Measurements from ENCODE around the gene SEMA3C.
"Not testable (repeated sequence)": the region's sequence is repeated elsewhere in the genome, so short reads cannot be mapped to it uniquely, and the experiment has no call there.

SEMA3C gene

GRCh38 chr7:80926955-80927354 lies 8.1 kb upstream of the SEMA3C start:
- not testable (repeated sequence) for DNase-seq (ENCODE audit: low read depth in 2 of 2)

GRCh38 chr7:80924090-80924489 lies 5.2 kb upstream of the SEMA3C start:
- no peak for DNase-seq (ENCODE audit: low read depth in 2 of 2)

GRCh38 chr7:80923211-80923612 lies 4.4 kb upstream of the SEMA3C start:
- no peak for DNase-seq (ENCODE audit: low read depth in 2 of 2)

GRCh38 chr7:80922253-80923049 lies 3.6 kb upstream of the SEMA3C start:
- no peak for DNase-seq (ENCODE audit: low read depth in 2 of 2)

- no peak for DNase-seq (ENCODE audit: low read depth in 2 of 2)
Measured at GRCh38 chr7:80921130-80921529, 2.3 kb upstream of the SEMA3C start.

- no peak for DNase-seq (ENCODE audit: low read depth in 2 of 2)
Measured at GRCh38 chr7:80918399-80918798, 452 bp downstream of the SEMA3C start.

- no peak for DNase-seq (ENCODE audit: low read depth in 2 of 2)
Measured at GRCh38 chr7:80916770-80917741, 1.8 kb downstream of the SEMA3C start.

- no peak for DNase-seq (ENCODE audit: low read depth in 2 of 2)
Measured at GRCh38 chr7:80910228-80910627, 8.6 kb downstream of the SEMA3C start.

GRCh38 chr7:80908360-80908797 lies 10.5 kb downstream of the SEMA3C start:
- no peak for DNase-seq (ENCODE audit: low read depth in 2 of 2)

- DNase-seq (ENCODE audit: low read depth in 2 of 2) = no peak
Measured at GRCh38 chr7:80907612-80908011, 11.2 kb downstream of the SEMA3C start.

- no peak for DNase-seq (ENCODE audit: low read depth in 2 of 2)
Measured at GRCh38 chr7:80907141-80907601, 11.7 kb downstream of the SEMA3C start.

- no peak for DNase-seq (ENCODE audit: low read depth in 2 of 2)
Measured at GRCh38 chr7:80905334-80905733, 13.5 kb downstream of the SEMA3C start.

- no peak for DNase-seq (ENCODE audit: low read depth in 2 of 2)
Measured at GRCh38 chr7:80902716-80903308, 16.0 kb downstream of the SEMA3C start.

GRCh38 chr7:80902019-80902418 lies 16.8 kb downstream of the SEMA3C start:
- DNase-seq (ENCODE audit: low read depth in 2 of 2) = no peak

- DNase-seq (ENCODE audit: low read depth in 2 of 2) = no peak
Measured at GRCh38 chr7:80900583-80901576, 18.0 kb downstream of the SEMA3C start.

- no peak for DNase-seq (ENCODE audit: low read depth in 2 of 2)
Measured at GRCh38 chr7:80896906-80897598, 21.8 kb downstream of the SEMA3C start.

GRCh38 chr7:80895056-80895455 lies 23.8 kb downstream of the SEMA3C start:
- no peak for DNase-seq (ENCODE audit: low read depth in 2 of 2)

- no peak for DNase-seq (ENCODE audit: low read depth in 2 of 2)
Measured at GRCh38 chr7:80891259-80891544, 27.6 kb downstream of the SEMA3C start.

GRCh38 chr7:80890426-80891258 lies 28.2 kb downstream of the SEMA3C start:
- no peak for DNase-seq (ENCODE audit: low read depth in 2 of 2)

GRCh38 chr7:80889525-80889924 lies 29.3 kb downstream of the SEMA3C start:
- no peak for DNase-seq (ENCODE audit: low read depth in 2 of 2)

Data from stimulated activated CD8-positive, alpha-beta memory T cell treated with anti-CD3 and anti-CD28 coated beads, Interleukin-7, amount 100 ng/mL, for 4 hours (primary cell).